PC-9 (cell line): Measurements from ENCODE around the gene STARD7.

Source experiments
- CTCF ChIP-seq: fragments of 200-600 bp; sonication (generic); conservative IDR thresholded peaks from 2 replicates; pipeline ENCODE4 v1.6.1; 2017; ENCODE audit warnings: mixed run types, antibody characterized with exemption, mild to moderate bottlenecking, moderate library complexity
- EZH2 ChIP-seq: fragments of 200-600 bp; sonication (generic); IDR thresholded peaks from 2 replicates; pipeline ENCODE4 v1.8.0; 2017; ENCODE audit warnings: antibody characterized with exemption, low read depth

DNA sequence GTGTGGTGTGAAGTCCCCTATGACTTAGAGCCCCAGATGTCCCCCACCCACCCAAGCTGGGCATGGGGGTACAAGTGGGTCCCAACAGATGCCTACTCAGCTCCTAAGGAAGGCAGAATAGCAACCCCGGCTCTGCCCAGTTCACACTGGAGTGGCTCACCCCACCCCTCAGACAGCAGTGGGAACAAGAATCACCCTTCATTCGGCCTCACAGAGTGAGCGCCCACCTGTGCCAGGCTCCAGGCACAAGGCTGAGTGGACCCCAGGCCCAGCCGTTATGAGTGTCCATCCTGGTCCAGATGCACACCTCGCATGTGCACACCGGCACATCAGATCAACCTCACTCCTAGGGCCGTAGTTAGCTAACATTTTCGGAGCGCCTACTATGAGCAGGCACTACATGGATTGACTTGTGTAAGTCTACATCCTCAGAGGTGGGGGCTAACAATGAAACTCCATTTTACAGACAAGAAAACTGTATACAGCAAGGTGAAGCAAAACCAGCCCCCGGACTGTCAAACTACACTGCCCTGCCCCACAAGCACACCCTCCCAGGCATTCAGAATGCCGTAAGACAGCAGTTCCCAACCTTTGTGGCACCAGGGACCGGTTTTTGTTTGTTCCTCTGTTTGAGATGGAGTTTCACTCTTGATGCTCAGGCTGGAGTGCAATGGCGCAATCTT is 67.5 kb downstream of the STARD7 start:
- TF ChIP-seq CTCF (no peak), EZH2 (no peak)
